Right cardiac atrium (tissue), 5 donors: ENCODE results near the gene ZNF566. TPM values are rescaled to one million over a fixed set of nuclear protein-coding genes. Genes with fewer than 3 reads are reported as not detected.
"Not testable (repeated sequence)": the region's sequence is repeated elsewhere in the genome, so short reads cannot be mapped to it uniquely, and the experiment has no call there.

Experiments
- ATAC-seq, 2 donors: fragments of 200-7000 bp; cut with Tn5 transposase; one replicate each; pipeline versions ENCODE4 v1.8.0 to v1.9.1; 2020; ENCODE audit warnings: moderate library complexity in 2 of 2, mild to moderate bottlenecking in 1 of 2
- DNase-seq, 3 donors: peaks; one replicate each; pipeline ENCODE4 v3.0.0-alpha.2; 2020
- H3K27ac ChIP-seq: one replicate; pipeline ENCODE4 v1.5.1; 2013; ENCODE audit warnings: mild to moderate bottlenecking, low read length, control low read depth, moderate library complexity
- H3K27me3 ChIP-seq: one replicate; pipeline ENCODE4 v1.6.1; 2013; ENCODE audit not compliant: control insufficient read depth, insufficient read depth
- H3K4me1 ChIP-seq: one replicate; pipeline ENCODE4 v1.6.1; 2013; ENCODE audit warnings: low read length; ENCODE audit not compliant: control insufficient read depth, insufficient read depth
- H3K4me3 ChIP-seq: one replicate; pipeline ENCODE4 v1.5.1; 2013; ENCODE audit warnings: low read length, control low read depth
- H3K9me3 ChIP-seq: one replicate; pipeline ENCODE4 v1.6.1; 2013; ENCODE audit warnings: low read length; ENCODE audit not compliant: control insufficient read depth
- WGBS: extraction: QIAGEN DNeasy Blood & Tissue Kit; methylation state at CpG from one replicate; pipeline ENCODE4 v1.1.7; 2013; 5-methylcytosine and 5-hydroxymethylcytosine counted together
- intact Hi-C, 4 donors: fragments of 100-400 bp; cut with DNase I; formaldehyde crosslinking; loops; one replicate each; pipeline versions ENCODE4 v1.11.0 to v1.14.0; 2022 to 2023
- polyA plus RNA-seq: library from polyadenylated mRNA; stranded (reverse); fragments of 200-250 nt; gene quantifications from one replicate; pipeline ENCODE4 v1.2.3, GENCODE V29; 2013
- total RNA-seq, 4 donors: library from RNA; stranded (reverse); fragmentation: NEBNext Ultra II Directional; extraction: Animal tissue kit (Norgen Biotek cat#: 25700); gene quantifications; one replicate each; pipeline ENCODE4 v1.2.1, GENCODE V29; 2021
- donor health status: healthy with polysubstance abuse.
- donor health status: DM: no; HTN: yes; CAD: no.
- donor health status: DM: no; HTN: no; CAD: no.
- donor health status: DM: no; HTN: yes; CAD: no; lungs with severe emphysema.
- donor health status: DM: yes; HTN: yes; CAD: no.

ZNF566 gene
- total and polyA plus RNA-seq, 5 donors, result 6.2 to 13.4 (median 13.2) TPM

DNA sequence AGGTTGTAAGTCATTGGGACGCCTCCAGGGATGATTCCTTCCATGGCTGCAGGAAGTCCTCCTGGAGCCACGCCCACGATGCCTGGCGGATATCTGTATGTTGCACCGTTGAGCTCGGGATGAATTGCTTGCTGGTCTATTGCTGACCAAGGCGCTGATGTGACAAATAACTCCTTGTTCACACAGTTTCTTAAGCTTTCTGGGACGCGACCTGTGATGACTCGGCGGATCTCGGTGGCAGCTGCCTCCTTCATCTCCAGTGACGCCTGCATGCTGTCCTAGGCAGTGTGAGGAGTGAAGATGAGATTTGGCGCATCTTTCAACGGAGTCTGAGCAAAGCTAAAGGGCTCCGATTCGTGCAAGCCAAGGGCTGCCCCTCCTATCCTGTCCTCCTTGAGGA lies 7.6 kb upstream of the ZNF566 start:
- WGBS, result 90% methylated on average over 17 of the region's 17 CpGs
- intact Hi-C loops, result no loop called here
- H3K27me3 ChIP-seq, result no peaks in the 10 kb centered on the region
- no peak overlapping the region for H3K27ac ChIP-seq
- ATAC-seq (no peak), DNase-seq (no peak)
- H3K9me3 ChIP-seq, result no peaks in the 10 kb centered on the region
- no peaks in the 10 kb centered on the region for H3K4me1 ChIP-seq
- H3K4me3 ChIP-seq, result no peak overlapping the region

DNA sequence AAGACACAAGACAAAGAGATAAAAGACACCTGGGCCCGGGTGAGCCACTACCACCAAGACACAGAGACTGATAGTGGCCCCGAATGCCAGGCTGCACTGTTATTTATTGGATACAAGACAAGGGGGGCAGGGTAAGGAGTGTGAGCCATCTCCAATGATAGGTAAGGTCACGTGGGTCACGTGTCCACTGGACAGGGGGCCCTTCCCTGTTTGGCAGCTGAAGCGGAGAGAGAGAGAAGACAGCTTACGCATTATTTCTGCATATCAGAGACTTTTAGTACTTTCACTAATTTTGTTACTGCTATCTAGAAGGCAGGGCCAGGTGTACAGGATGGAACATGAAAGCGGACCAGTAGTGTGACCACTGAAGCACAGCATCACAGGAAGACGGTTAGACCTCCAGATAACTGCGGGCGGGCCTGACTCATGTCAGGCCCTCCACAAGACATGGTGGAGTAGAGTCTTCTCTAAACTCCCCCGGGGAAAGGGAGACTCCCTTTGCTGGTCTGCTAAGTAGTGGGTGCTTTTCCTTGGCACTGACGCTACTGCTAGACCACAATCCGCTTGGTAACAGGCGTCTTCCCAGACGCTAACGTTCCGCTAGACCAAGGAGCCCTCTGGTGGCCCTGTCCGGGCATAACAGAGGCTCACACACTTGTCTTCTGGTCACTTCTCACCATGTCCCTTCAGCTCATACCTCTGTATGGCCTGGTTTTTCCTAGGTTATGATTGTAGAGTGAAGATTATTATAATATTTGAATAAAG lies 3.5 kb upstream of the ZNF566 start:
- H3K4me1 ChIP-seq, H3K27me3 ChIP-seq, ATAC-seq, H3K9me3 ChIP-seq, H3K4me3 ChIP-seq, H3K27ac ChIP-seq, intact Hi-C loops: not testable (repeated sequence)
- DNase-seq, result peak; percentile 38 to 84 (median 82)
- 66% methylated on average over 18 of the region's 18 CpGs for WGBS

DNA sequence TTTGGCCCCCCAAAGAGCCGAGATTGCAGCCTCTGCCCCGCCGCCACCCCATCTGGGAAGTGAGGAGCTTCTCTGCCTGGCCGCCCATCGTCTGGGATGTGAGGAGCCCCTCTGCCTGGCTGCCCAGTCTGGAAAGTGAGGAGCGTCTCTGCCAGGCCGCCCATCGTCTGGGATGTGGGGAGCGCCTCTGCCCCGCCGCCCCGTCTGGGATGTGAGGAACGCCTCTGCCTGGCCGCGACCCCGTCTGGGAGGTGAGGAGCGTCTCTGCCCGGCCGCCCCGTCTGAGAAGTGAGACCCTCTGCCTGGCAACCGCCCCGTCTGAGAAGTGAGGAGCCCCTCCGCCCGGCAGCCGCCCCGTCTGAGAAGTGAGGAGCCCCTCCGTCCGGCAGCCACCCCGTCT lies 1.5 kb upstream of the ZNF566 start:
- H3K27ac ChIP-seq, H3K27me3 ChIP-seq, ATAC-seq, H3K4me1 ChIP-seq, H3K9me3 ChIP-seq, H3K4me3 ChIP-seq, intact Hi-C loops: not testable (repeated sequence)
- WGBS, result 96% methylated on average over 29 of the region's 29 CpGs
- peak in 1 of 3 donors; percentile 54 for DNase-seq

DNA sequence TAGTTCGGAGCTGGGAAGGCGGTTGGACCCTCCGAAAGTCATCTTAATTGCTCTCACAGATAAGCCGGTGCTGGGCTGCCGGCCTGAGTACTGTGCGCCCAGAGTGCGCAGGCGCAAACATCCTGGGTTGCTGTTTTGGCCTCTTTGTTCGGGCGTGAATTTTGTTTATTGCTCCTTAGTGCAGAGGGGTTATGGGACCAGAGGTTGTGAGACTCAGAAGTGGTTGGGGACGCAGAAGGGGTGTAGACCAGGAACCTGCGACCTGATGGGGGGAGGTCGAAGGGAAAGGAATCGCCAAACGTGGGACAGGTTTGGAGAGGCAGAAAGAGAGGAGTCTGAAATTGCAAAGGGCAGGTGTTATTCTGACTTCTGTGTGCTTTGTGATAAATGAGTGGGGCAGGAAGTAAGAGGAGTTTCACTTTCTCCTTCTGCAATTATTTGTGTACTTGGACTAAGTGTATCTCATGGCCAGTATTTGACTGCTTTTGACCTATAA lies 607 bp upstream of the ZNF566 start:
- no peaks in the 10 kb centered on the region for H3K27me3 ChIP-seq
- intact Hi-C loops, result no loop called here
- peak overlapping the region; percentile 100 for H3K27ac ChIP-seq
- ATAC-seq (peak; percentile 96), DNase-seq (peak; percentile 83 to 93 (median 91))
- H3K9me3 ChIP-seq, result no peaks in the 10 kb centered on the region
- peak overlapping the region; percentile 92 for H3K4me3 ChIP-seq
- no peaks in the 10 kb centered on the region for H3K4me1 ChIP-seq
- 6% methylated on average over 15 of the region's 15 CpGs for WGBS

DNA sequence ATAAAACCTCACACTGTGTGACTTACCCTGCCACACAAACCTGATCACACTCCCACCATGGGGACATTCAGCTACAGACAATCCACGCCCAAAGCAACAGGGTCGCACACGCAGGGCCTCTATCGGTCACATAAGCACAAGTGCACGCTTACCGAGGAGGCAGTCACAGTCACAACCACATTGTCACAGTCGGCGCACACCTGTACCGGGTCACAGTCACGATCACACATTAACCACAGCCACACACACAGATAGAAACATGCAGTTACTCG lies 579 bp downstream of the ZNF566 start:
- ATAC-seq (peak; percentile 29 to 42), DNase-seq (peak in 1 of 3 donors; percentile 63)
- under 1% methylated on average over 11 of the region's 11 CpGs for WGBS
- no peaks in the 10 kb centered on the region for H3K4me1 ChIP-seq
- H3K27me3 ChIP-seq, result no peaks in the 10 kb centered on the region
- intact Hi-C loops, result no loop called here
- H3K9me3 ChIP-seq, result no peaks in the 10 kb centered on the region
- H3K4me3 ChIP-seq, result peak overlapping the region; percentile 92
- H3K27ac ChIP-seq, result peak overlapping the region; percentile 100

DNA sequence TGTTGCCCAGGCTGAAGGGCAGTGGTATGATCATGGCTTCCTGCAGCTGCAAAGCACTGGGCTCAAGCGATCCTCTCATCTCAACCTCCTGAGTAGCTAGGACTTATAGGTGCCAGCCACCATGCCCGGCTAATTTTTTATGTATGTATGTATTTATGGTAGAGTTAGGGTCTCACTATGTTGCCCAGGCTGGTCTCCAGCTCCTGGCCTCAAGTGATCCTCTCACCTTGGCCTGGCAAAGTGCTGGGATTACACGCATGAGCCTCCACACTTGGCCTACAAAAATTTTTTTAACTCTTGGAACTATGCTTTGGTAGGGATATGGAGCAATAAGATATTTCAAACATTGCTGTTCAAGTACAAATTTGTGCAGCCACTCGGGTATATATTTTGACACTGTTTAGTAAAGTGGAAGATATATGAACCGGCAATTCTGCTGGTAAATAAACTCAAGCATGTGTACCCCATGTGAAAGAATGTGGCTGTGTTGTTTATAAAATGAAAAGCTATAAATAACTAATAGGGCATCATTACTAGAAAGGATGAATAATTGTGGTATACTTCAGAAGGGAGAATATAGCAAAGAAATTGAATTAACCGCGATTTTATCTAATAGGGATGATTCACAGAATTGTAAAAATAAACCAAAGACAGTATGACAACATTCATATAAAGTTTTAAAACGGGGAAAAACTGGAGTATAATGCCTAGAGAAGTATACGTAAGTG lies 1.1 kb downstream of the ZNF566 start:
- intact Hi-C loops, result no loop called here
- Histone ChIP-seq H3K4me3 (peak overlapping the region; percentile 92), H3K9me3 (no peaks in the 10 kb centered on the region), H3K27ac (peak overlapping the region; percentile 100), H3K4me1 (no peaks in the 10 kb centered on the region), H3K27me3 (no peaks in the 10 kb centered on the region)
- DNase-seq, result no peak
- 48% methylated on average over 9 of the region's 9 CpGs for WGBS
- ATAC-seq, result no peak

DNA sequence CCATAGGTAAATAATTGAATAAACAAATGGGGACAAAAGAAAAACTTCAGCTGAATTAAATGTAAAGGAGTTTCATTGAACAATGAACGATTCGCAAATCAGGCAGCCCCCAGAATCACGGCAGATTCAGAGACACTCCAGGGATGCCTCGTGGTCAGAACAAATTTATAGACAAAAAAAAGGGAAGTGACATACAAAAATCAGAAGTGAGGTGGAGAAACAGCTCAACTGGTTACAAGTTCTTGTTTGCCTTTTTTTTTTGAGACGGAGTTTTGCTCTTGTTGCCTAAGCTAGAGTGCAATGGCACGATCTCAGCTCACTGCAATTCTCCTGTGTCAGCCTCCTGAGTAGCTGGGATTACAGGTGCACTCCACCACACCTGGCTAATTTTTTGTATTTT lies 5.7 kb downstream of the ZNF566 start:
- H3K27ac ChIP-seq, result no peak overlapping the region
- no peaks in the 10 kb centered on the region for H3K9me3 ChIP-seq
- WGBS, result 97% methylated on average over 6 of the region's 6 CpGs
- intact Hi-C loops, result no loop called here
- no peak for DNase-seq
- no peaks in the 10 kb centered on the region for H3K27me3 ChIP-seq
- no peaks in the 10 kb centered on the region for H3K4me1 ChIP-seq
- ATAC-seq, result no peak
- H3K4me3 ChIP-seq, result no peak overlapping the region

DNA sequence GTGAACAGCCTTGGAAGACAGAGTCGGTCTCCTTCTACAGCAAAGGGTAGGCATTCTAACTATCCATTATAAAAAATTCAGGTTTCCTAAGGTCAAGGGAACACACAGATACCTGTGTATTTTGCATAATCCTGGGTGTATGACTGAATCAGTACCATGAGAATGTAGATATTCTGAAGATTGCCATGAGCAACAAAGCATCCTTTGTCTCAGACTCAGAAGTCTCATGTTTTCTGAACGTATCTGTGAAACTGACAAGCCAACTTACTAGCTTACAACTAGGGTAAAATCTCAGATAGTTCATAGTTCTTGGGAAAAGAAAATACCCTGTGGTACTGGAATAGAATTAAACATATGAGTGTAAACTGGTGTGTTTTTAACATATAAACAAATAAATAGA lies 6.5 kb downstream of the ZNF566 start:
- ATAC-seq, result no peak
- WGBS, result 84% methylated on average over 2 of the region's 2 CpGs
- Histone ChIP-seq H3K9me3 (no peaks in the 10 kb centered on the region), H3K4me1 (no peaks in the 10 kb centered on the region), H3K27me3 (no peaks in the 10 kb centered on the region), H3K4me3 (no peak overlapping the region), H3K27ac (no peak overlapping the region)
- no peak for DNase-seq
- intact Hi-C loops, result no loop called here

DNA sequence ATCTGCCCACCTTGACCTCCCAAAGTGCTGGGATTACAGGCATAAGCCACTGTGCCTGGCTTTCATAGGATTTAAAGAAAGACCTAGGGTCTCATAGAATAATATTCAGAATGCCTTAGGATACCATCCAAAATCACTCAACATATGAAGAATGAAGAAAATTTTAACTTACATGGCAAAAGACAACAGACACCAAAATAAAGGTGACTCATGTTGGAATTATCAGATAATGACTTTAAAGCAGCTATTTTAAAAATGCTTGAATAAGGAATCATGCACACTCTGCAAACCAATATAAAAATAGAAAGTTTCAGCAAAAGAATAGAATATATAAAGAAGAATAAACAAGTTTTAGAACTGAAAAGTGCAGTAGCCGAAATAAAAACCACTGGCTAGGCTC lies 29.3 kb downstream of the ZNF566 start:
- Histone ChIP-seq H3K9me3 (no peaks in the 10 kb centered on the region), H3K27me3 (no peaks in the 10 kb centered on the region), H3K4me3 (no peak overlapping the region), H3K4me1 (no peaks in the 10 kb centered on the region), H3K27ac (no peak overlapping the region)
- WGBS, result 95% methylated on average over 1 of the region's 1 CpG
- DNase-seq (no peak), ATAC-seq (no peak)
- intact Hi-C loops, result no loop called here

DNA sequence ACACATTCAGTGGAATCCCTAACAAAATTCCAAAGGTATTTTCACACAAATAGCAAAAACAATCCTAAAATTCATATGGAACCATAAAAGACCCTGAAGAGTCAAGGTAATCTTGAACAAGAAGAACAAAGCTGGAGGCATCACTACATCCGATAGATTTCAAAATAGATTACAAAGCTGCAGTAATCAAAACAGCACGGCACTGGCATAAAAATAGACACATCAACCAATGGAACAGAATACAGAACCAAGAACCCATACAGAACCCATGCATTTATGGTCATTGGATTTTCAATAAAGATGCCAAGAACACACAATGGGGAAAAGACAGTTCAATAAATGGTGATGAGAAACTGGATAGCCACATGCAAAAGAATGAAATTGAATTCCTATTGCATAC lies 32.5 kb downstream of the ZNF566 start:
- no peaks in the 10 kb centered on the region for H3K9me3 ChIP-seq
- H3K27ac ChIP-seq, result no peak overlapping the region

DNA sequence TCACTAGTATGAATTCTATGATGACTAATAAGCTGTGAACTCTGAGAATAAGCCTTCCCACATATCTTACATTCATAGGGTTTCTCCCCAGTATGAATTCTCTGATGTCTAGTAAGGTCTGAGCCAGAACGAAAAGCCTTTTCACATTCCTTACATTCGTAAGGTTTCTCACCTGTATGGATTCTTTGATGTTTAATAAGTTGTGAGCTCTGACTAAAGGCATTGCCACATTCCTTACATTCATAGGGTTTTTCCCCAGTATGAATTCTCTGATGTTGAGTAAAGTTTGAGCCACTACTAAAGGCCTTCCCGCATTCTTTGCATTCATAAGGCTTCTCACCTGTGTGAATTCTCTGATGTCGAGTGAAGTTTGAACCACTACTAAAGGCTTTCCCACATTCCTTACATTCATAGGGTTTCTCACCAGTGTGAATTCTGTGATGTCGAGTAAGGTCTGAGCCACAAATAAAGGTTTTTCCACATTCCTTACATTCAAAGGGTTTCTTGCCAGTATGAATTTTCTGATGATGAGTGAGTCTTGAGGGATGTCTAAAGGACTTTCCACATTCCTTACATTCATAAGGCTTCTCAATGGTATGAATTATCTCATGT lies 40.2 kb downstream of the ZNF566 start:
- Histone ChIP-seq H3K27ac (no peak overlapping the region), H3K4me1 (no peaks in the 10 kb centered on the region), H3K9me3 (peaks cover 3% of the 10 kb centered on the region), H3K4me3 (peak overlapping the region; percentile 34), H3K27me3 (no peaks in the 10 kb centered on the region)
- DNase-seq (no peak), ATAC-seq (no peak)
- intact Hi-C loops, result no loop called here
- WGBS, result 98% methylated on average over 5 of the region's 5 CpGs

More for the DNA sequence above, 32.5 kb downstream of the ZNF566 start:
- DNase-seq (no peak), ATAC-seq (no peak)
- intact Hi-C loops, result no loop called here
- Histone ChIP-seq H3K27me3 (no peaks in the 10 kb centered on the region), H3K4me3 (no peak overlapping the region), H3K4me1 (no peaks in the 10 kb centered on the region)
- WGBS, result 96% methylated on average over 2 of the region's 2 CpGs
